CD4-positive, alpha-beta T cell treated with Interleukin-1 beta for 1 hour (primary cell): ENCODE measurements around the gene CSNK1G1.
"Not testable (repeated sequence)": the region's sequence is repeated elsewhere in the genome, so short reads cannot be mapped to it uniquely, and the experiment has no call there.

Source experiments
- DNase-seq, 2 donors: peaks; one replicate each; pipeline ENCODE4 v3.0.0-alpha.2; 2020 to 2022

CSNK1G1 gene

DNA sequence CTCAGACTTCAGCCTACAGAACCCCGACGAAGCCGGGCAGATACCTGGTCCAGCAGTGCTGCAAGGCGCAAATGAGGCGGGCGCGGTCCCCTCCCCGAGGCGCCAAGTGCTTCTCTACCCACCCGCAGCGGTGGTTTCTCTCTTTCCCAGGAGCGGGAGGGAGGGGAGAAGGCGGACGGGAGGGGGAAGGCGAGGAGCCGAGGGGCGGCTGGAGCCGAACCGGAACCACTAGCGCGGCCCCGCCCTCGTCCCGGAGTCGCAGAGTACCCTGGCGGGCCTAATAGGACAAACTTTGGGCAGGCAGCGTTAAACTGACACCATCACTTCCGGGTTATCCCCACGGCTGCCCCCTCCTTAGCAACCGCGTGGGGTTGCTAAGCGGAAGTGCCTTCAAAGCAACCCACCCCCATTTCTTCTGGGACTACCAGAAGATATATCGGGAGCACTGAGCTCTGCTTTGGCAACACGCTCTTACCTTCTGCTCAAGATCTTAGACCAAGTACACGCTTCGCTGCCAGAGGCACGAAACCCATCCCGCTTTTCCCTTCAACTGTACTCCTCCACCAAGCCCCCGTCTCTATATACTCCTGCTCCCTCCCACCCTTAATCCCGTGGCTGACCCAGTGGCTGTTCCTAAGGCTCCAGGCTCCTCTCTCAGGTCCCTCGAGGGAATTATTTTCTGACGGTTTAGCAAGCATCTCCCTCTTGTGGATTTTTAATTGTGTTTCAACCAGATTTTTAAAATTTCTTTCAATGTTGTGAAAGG is at the start of gene CSNK1G1:
Gene CSNK1G1, minus strand, starts transcription at position 230 of the 766 bp plus-strand sequence. CDS start 55,674 bp downstream, outside the sequence.
- DNase-seq, result peak; percentile 93

DNA sequence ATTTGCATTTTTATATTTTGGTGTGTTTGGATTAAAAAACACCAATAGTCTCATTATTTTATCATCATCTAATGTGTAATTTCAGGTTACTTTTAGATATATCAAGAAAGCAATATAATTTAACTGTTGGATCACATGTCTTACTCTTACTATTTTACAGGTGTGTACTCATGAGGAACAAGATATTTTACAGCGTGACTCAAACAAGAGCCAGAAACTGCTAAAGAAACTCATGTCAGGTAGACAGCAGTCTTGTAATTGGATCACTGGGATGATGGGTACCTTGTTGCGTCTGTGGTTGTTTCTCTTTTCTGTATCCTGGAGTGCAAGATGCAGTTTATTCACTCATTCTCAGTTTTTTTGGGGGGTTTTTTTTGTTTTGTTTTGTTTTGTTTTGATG is 44.6 kb upstream of the CSNK1G1 start:
- DNase-seq, result no peak

DNA sequence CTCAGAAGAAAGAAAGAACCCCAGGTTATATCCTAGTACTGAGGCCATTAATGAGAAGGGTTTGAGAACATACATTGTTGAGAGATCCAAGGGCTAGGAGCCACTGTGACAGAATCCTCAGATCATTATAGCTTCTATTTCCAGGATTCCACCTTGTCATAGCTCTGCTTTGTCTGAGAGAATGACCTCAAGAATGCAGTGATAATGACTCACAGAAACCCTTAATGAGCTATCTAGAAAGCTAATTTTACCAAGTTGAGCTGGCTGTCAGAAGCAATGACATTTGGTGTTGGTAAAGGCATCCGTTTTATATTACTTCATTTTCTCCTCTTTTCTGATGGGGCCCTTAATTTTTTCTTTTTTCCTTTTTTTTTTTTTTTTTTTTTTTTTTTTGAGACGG is 42.6 kb upstream of the CSNK1G1 start:
- DNase-seq, result no peak

DNA sequence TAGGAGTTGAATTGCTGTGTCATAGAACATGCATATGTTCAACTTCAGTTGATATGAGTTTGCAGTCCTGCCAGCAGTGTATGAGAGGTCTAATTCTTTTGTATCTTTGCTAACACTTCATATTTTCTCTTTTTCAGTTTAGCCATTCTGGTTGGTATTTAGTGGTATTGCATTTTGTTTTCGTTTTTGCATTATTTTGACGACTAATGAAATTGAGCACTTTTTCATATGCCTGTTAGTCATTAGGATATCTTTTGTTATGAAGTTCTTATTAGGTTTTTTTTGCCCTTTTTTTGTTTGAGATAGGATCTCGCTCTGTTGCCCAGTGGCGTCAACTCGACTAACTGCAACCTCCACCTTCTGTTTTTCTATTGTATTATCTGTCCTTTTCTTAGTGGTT is 40.8 kb upstream of the CSNK1G1 start:
- DNase-seq, result no peak

DNA sequence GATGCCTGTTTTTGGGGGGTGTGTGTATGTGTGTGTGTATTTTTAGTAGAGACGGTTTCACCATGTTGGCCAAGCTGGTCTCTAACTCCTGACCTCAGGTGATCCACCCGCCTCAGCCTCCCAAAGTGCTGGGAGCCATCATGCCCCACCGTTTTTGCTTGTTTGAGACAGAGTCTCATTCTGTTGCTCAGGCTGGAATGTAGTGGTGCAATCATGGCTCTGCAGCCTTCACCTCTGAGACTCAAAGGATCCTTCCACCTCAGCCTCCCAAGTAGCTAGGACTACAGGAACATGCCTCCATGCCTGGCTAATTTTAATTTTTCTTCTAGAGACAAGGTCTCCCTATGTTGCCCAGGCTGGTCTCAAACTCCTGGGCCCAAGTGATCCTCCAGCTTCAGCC is 36.5 kb upstream of the CSNK1G1 start:
- DNase-seq, result not testable (repeated sequence)

DNA sequence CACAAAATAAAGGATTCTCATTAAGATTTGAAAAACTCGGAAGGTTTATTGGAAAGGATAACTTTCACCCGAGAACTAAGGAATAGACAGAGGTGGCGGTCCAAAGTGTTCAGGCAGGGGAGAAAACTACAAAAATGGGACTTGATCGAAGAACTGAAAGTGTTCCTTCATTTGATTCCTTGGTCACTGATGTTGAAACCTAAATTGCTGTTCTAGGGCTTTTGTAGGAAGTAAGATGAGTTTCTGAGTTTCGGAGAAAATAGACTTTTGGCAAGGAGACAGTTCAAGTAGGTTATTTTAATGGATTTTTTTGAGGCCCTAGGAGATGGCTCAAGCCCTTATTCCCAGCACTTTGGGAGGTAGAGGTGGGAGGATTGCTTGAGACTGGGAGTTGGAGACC is 33.1 kb upstream of the CSNK1G1 start:
- no peak for DNase-seq

DNA sequence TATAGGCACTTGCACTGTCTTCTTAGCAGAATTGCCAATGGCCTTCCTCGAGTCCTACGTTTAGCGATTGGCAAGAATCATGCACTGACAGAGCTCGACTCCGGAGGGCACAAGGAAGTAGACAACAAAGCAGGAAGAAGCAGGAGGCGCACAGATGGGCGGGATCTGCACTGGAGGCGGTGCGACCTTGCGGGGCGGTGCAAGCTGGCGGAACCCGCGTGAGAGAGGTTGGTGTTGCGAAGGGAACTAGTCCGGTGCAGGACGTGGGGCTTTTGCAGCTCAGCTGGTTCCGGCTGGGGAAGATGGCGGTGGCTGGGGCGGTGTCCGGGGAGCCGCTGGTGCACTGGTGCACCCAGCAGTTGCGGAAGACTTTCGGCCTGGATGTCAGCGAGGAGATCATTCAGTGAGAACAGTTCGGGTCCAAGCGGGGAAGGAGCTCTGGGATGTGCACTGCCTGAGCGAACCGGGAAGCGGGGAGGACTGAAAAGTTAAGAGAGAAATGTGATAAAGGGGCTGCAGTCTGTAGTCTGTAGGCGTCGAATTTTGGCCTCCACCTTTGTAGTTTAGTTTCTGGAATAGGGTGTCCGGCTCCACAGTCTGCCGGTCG is 31.7 kb upstream of the CSNK1G1 start, which contains the start of gene TRIP4:
Gene TRIP4, plus strand, starts transcription at position 275 of the 607 bp plus-strand sequence. Its CDS starts 28 bp downstream, at position 303.
- DNase-seq, result peak; percentile 96

DNA sequence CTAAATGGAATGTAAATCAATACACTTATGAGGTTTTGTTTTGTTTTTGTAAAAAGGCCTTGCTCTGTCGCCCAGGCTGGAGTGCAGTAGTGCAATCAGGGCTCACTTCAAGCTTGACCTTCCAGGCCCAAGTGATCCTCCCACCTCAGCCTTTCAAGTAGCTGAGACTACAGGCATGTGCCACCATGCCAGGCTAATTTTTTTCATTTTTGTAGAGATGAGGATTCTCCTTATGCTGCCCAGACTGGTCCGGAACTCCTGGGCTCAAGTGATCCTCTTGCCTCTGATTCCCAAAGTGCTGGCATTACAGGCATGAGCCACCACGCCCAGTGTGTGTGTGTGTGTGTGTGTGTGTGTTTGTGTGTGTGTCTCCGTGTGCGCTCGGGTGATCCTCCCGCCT is 30.3 kb upstream of the CSNK1G1 start:
- DNase-seq, result no peak

DNA sequence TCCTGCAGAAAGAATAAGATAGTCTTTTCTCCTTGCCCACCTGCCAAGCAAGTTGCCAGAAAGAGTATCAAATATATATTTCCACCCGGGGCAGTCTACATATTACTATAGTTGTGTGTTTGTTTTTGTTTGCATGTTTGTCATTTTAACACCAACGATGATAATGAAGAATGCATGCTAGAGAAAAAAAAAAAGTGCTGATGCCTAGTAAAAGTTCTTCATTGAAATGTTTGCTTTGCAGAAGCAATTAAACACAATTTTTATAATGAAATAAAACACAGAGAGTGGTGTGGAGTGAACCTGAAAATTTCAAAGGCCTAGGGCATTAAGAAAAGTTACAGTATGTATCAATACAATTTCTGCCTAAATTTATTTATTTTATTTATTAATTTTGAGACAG is 27.8 kb upstream of the CSNK1G1 start:
- no peak for DNase-seq

DNA sequence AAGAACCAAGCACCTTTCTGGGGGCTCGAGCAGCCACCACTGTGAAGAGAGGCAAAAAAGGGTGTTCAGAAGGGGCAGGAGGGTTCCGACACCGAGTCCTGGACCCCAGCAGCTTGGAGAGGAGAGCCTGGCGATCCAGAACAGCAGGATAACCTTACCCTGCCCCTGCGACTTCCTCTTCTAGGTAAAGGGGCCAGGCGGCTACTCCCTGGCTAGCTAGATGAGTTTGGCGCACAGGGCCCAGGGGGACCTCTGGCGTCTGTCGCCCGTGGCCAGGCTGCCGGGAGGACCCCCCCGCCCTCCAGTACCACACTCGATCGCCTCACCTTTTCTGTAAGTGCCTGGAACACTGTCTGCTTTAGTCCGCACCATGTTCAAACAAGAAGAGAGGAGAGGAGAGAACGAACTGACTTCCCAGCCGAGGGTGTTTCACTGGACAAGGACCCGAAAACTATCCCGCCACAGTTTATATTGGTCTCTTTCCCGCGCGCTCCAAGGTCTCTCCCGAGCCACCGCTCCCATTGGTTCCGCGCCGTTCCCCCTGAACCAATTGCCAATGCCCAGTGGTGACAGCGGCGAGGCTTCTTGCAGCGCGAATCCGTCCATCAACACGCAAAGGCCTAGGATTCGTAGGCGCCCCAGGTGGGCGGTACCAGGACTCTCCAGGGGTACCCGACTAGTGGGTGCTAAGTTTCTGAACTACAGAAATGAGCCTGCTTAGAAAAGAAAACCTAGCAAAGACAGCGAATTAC is 25.2 kb upstream of the CSNK1G1 start, which contains the start of gene PCLAF:
Gene PCLAF, minus strand, starts transcription at position 442 of the 752 bp plus-strand sequence. Its CDS starts 70 bp downstream, at position 372.
- DNase-seq, result peak; percentile 90 to 93

DNA sequence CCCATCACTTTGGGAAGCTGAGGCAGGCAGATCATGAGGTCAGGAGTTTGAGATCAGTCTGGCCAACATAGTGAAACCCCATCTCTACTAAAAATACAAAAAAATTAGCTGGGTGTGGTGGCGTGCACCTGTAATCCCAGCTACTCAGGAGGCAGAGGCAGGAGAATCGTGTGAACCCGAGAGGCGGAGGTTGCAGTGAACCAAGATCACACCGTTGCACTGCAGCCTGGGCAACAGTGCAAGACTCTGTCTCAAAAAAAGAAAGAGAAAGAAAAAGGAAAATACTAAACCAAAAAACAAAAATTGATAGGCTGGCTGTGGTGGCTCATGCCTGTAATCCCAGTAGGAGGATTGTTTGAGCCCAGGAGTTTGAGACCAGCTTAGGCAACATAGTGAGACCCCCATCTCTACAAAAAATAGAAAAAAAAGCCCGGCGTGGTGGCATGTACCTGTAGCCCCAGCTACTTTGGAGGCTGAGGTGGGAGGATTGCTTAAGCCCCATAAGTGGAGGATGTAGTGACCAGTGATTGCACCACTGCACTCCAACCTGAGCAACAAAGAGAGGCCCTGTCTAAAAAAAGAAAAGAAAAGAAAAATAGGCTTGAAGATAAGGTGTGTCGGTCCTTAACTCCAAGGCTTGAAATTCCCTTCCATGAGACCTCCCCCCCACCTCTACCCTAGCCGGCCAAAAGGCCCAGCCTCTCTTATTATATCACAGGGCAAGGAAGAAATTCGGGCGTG is 24.3 kb upstream of the CSNK1G1 start:
- not testable (repeated sequence) for DNase-seq

DNA sequence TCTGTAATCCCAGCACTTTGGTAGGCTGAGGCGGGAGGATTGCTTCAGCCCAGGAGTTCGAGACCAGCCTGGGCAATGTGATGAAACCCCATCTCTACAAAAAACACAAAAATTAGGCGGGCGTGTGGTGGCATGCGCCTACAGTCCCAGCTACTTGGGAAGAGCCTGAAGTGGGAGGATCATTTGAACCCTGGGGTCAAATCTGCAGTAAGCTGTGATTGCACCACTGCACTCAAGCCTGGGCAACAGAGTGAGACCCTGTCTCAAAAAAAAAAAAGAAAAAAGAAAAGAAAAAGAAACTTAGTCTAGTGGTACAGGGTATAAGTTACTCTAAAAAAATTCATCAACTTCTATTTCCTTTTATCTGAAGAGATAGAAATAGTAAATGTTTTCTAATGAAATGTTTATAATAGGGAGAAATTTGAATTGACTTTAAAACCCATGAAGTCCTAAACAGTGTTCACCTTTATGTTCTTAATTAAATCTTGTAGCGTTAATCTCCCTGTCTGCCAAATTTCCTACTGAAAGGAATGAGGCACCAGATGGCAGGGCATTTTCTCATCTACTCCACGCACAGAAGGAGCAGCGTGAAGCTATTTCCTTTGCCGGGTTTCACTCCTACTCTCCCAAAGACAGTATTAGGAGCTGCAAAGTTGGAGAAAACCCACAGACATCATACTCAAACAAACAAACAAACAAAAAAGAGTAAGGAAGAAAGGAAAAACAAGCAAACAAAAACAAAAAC is 23.4 kb upstream of the CSNK1G1 start:
- no peak for DNase-seq

DNA sequence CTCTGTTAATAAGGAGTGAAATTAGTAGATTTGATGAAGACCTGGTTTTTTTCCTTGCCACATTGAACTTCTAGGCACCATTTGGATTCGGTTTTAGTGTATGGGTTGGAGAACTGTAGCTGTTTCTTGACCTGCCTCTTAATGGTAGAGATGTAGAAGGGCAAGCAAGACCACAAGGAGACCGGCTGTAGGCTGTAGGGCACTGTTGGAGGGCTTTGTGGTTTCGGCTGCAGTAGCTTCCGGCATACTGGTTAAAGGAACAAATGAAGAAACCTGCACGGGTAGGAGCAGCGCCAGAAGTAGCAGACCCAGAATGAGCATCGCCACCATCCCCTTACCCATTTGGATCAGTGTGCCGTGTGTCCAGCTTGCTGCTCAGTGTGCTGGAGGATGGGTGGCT is 17.4 kb upstream of the CSNK1G1 start:
- no peak for DNase-seq

DNA sequence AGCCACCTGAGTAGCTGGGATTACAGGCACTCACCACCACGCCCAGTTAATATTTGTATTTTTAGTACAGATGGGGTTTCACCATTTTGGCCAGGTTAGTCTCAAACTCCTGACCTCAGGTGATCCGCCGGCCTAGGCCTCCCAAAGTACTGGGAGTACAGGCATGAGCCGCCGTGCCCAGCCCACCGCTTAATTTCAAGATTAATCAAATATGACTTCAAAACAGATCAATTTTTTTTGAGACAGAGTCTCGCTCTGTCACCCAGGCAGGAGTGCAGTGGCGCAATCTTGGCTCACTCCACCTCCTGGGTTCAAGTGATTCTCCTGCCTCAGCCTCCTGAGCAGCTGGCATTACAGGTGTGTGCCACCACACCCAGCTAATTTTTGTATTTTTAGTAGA is 15.4 kb upstream of the CSNK1G1 start:
- DNase-seq, result not testable (repeated sequence)

DNA sequence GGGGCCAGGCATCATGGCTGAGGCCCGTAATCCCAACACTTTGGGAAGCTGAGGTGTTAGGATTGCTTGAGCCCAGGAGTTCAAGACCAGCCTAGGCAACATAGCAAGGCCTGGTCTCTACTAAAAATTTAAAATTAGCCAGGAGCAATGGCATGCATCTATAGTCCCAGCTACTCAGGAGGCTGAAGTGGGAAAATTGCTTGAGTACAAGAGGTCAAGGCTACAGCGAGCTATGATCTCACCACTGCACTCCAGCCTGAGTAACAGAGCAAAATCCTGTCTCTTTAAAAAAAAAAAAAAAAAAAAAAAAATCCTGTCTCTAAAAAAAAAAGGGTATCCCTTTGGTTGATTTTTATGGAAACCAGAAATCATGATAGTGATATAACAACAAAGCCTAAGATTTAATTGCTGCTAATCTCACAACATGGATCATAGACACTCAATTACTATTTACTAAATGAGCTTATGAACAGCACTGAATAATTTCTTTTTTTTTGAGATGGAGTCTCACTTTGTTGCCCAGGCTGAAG is 13.2 kb upstream of the CSNK1G1 start:
- DNase-seq, result no peak

DNA sequence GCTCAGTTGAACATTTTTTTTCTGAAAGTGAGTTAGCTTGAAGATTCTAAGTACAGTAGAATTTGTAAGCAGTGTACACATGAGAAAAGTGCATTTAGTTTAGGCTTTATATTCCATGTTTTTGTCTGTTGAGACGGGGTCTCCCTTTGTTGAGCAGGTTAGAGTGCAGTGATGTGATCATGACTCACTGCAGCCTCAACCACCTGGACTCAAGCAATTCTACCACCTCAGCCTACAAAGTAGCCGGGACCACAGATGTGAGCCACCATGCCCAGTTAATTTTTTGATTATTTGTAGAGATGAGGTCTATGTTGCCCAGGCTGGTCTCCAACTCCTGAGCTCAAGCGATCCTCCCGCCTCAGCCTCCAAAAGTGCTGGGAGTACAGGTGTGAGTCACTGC is 5.3 kb upstream of the CSNK1G1 start:
- no peak for DNase-seq

DNA sequence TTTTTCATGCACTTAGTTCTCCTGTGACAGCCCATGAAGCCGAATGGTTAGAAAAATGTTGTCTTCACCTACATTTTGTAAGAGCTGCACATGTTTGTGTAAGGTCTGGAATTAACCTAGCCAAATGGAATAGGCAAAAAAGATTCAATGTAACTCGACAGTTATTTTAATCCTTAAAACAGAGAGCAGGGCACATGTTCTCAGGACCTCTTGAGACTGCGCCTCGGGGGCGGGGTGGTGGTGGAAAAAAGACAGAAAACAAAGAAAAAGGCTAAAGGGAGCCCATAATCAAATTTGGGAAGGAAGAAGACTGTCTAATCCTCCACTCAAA is 702 bp upstream of the CSNK1G1 start:
- DNase-seq, result no peak

DNA sequence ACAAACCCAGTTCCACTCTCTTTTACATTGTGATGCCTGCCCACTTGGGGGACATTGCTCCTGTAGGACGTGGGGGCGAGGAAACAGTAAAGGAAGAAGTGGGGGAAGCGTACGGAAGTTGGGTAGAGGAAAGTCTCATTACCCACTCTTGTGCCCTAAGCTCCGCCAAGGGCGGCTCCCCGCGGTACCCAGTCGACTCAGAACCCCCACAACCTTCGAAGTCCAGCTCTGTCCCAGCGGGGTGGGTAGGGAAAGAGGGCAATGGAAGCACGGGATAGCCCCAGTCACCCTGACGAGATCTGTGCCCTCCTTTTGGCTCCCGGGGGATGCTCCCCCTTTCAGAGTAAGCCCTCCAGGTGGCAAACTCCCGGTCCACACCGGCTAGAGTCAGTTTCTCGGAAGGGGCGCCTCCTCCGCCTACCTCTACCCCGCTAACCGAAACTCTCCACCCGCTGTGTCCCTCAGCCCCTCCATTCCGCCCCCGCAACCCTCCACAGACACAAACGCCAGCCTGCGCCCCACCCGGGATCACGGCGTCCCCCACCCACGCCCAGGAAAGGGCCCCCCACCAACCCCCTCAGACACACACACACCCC is 527 bp downstream of the CSNK1G1 start:
- DNase-seq, result peak in 1 of 2 donors; percentile 9

DNA sequence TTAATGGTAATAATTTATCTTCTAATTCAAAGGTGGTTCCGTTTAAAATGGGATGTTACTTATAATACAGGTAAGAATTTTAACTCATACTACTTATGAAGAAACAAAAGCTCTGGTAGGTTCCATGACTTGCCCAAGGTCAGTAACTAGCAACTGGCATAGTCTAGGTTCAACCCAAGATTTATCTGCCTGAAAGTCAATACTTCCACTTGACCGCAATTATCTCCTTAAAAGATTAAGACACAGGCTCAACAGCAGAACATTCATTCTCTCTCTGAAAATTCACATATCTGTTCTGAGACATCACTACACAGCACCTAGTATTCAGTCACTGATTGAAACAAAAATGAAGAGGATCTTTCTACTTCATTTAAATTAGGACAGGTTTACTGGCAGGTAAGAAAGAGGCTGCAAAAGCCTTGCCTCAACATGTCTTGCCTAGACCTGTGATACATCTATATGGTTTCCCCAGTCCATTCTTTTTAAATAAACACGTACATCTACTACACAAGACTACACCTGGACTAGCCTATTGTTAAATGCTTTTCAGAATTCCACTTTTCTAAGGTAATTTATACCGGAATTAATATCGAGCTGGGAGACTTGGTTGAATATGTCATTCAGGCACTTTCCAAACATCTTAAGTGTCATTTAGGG is 1.2 kb downstream of the CSNK1G1 start:
- DNase-seq, result no peak

DNA sequence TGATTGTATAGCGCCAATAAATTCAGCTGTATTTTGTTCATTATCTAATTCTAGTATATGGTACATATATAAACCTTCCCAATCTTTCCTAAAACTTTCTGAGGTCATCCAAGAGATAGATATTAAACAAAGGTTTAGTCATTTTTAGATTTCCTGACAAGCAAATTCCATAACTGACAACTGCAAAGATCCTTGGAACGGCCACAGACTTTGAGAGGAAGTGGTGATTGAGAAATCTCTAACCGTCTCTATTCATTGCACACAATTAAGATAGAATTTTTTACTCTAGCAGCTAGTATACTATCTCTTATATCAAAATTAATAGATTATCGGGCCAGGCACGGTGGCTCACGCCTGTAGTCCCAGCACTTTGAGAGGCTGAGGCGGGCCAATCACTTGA is 4.7 kb downstream of the CSNK1G1 start:
- DNase-seq, result no peak

DNA sequence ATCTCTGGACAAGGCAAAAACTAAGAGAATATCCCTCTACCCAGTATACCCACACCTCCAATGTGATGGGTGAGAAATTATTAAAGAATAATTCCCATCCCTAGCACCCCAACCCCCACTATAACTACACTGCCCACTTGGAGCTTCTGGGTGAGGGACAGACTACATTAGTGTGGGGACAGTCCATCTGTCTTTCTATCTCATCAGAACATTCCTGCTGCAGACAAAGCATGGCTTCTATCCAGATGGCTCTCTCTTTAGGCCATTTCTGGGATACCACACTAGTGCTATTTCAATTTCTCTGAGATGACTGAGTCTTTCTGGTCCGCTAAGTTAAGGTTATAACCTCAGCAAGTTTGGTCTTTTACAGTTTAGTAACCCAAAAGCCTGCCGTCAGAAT is 6.6 kb downstream of the CSNK1G1 start:
- DNase-seq, result no peak
